ENCODE measurements around the gene MLKL. TPM values are rescaled to one million over a fixed set of nuclear protein-coding genes. Genes with fewer than 3 reads are reported as not detected.

MLKL gene
- total and polyA plus RNA-seq, 2 donors (not counting 3 experiments of a cell fraction or from before 2014, with no cell fraction given): 8.1 to 26.5 TPM

DNA sequence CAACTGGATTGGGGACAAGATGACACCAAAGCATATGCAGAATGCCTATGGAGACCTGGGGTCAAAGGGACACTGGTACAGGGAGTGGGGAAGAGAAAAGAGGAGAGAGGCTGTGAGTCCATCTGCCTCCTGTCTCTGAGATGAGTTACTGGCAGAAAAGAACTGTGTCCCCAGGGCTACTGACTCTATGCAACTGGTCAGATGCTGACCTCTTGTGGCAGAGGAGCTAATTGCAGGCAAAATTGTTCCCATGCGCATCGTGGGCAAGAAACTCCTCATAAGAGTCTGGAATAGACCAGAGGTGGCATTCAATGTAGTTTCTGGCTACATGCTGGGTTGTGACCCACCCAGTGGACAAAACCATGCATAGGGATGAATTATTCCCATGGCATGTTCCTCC, 26.1 kb upstream of the MLKL start:
- BruUV-seq (replicated peaks): no TSS peak
- dilution Hi-C loops (cut with MboI; ENCODE audit: extremely low pct_ligation_motif_present, low sequenced_read_pairs): no loop called here

DNA sequence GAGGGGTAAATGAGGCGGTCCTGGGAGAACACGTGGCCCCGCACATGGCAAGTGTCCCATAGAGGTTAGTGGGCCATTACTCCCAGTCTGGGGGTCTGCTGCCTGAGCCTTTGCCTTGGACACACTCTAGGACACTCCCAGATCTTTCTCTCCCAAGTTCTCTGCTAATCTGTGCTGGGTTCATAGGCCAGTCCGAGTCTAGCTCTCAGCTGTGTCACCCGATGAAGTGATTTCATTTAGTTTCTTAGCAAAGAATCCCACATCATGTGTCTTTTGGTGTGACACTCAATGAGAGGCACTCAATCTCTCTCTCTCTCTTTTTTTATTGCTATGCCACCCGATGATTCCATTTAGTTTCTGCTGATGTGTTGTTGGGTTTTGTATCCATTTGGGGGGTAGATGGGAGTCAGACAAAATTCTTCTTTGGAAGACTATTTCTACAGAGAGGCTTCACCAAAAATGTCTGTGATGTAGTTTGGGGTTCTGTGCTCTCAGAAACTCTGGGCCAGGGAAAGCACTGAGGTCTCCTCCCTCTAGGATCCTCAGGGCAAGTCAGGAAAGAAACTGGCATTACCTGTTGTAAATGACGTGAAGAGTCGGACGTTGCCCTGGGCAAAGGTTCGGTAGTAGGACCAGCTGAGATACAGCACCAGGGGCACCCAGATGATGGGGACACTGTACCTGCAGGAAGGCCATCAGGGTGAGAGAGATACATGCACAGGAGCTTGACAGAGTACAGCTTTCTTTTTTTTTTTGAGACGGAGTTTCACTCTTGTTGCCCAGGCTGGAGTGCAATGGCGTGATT, 25.2 kb upstream of the MLKL start:
- DNase-seq (ENCODE audit: low read depth, low spot score) (no peak), FAIRE-seq (no peak)
- dilution Hi-C loops (cut with MboI; ENCODE audit: extremely low pct_ligation_motif_present, low sequenced_read_pairs) (no loop called here), intact Hi-C loops (cut with micrococcal nuclease) (no loop called here)
- ChIA-PET POLR2A (no interaction called here), CTCF (interaction anchor here (1.0 to 1.8 kb wide), 8 partner anchors 11 to 137 kb away, joined by 3 to 14 read pairs (median 6); no protein-coding TSS in a partner anchor)
- peaks cover 0 to 2% of the 10 kb centered on the region in 2 experiments for H3K27me3 ChIP-seq (ENCODE audit: control insufficient read depth in 2 of 2, insufficient read depth in 2 of 2, low read length in 2 of 2)
- H3K4me3 ChIP-seq (replicated peaks in 1 of 3; ENCODE audit: insufficient read depth in 1 of 3, low read depth in 1 of 3, low read length in 3 of 3): no peak overlapping the region
- no peaks in the 10 kb centered on the region for H3K9me1 ChIP-seq (replicated peaks; ENCODE audit: control insufficient read depth, extremely low read depth, insufficient read depth, low read length)
- no peak overlapping the region for H2AFZ ChIP-seq (ENCODE audit: low read depth, low read length)
- no peak overlapping the region for H3K27ac ChIP-seq (ENCODE audit: insufficient read depth, low read depth, low read length)
- no peaks in the 10 kb centered on the region for H3K36me3 ChIP-seq (ENCODE audit: control insufficient read depth in 2 of 2, extremely low read depth in 1 of 2, insufficient read depth in 2 of 2, low read length in 2 of 2)
- no peaks in the 10 kb centered on the region for H3K79me2 ChIP-seq (ENCODE audit: control insufficient read depth, insufficient read depth, low read length)
- no peak overlapping the region for H3K9ac ChIP-seq (replicated peaks; ENCODE audit: extremely low read depth, insufficient read depth, low read length)
- no peaks in the 10 kb centered on the region for H3K4me1 ChIP-seq (ENCODE audit: control insufficient read depth, extremely low read depth, insufficient read depth, low read length)
- H3K9me3 ChIP-seq (replicated peaks; ENCODE audit: control insufficient read depth, insufficient read depth, low read length): no peaks in the 10 kb centered on the region
- H4K20me1 ChIP-seq (replicated peaks; ENCODE audit: control insufficient read depth, extremely low read depth, insufficient read depth, low read length): no peaks in the 10 kb centered on the region
- no peak overlapping the region for H3K4me2 ChIP-seq (ENCODE audit: insufficient read depth, low read length)
- TF ChIP-seq POLR2A (IDR thresholded peaks at IDR 0.05; ENCODE audit: low read depth, low read length): no peak
- no peak for TF ChIP-seq JUN (IDR thresholded peaks at IDR 0.05; ENCODE audit: borderline replicate concordance, insufficient read depth, insufficient read length, low read depth)
- no peak for TF ChIP-seq POLR2AphosphoS5 (IDR thresholded peaks at IDR 0.05; ENCODE audit: insufficient read depth, low read depth, low read length)
- TF ChIP-seq, protein P1, sequence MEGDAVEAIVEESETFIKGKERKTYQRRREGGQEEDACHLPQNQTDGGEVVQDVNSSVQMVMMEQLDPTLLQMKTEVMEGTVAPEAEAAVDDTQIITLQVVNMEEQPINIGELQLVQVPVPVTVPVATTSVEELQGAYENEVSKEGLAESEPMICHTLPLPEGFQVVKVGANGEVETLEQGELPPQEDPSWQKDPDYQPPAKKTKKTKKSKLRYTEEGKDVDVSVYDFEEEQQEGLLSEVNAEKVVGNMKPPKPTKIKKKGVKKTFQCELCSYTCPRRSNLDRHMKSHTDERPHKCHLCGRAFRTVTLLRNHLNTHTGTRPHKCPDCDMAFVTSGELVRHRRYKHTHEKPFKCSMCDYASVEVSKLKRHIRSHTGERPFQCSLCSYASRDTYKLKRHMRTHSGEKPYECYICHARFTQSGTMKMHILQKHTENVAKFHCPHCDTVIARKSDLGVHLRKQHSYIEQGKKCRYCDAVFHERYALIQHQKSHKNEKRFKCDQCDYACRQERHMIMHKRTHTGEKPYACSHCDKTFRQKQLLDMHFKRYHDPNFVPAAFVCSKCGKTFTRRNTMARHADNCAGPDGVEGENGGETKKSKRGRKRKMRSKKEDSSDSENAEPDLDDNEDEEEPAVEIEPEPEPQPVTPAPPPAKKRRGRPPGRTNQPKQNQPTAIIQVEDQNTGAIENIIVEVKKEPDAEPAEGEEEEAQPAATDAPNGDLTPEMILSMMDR (IDR thresholded peaks at IDR 0.05; ENCODE audit: extremely low read depth in 1 of 2, insufficient read depth in 1 of 2, low read depth in 1 of 2, low read length in 2 of 2): no peak
- TF ChIP-seq, protein P2, sequence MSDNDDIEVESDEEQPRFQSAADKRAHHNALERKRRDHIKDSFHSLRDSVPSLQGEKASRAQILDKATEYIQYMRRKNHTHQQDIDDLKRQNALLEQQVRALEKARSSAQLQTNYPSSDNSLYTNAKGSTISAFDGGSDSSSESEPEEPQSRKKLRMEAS (IDR thresholded peaks at IDR 0.05; ENCODE audit: insufficient read depth, insufficient read length): no peak
- TF ChIP-seq GATA2 (IDR thresholded peaks at IDR 0.05; ENCODE audit: insufficient read depth, insufficient read length, low read depth, low read length): no peak
- no peak for TF ChIP-seq EZH2 (IDR thresholded peaks at IDR 0.05; ENCODE audit: borderline replicate concordance, low read depth, low read length, severe bottlenecking)
- BruUV-seq (replicated peaks): no TSS peak

More for the DNA sequence above, 26.1 kb upstream of the MLKL start:
- Histone ChIP-seq H3K27me3 (ENCODE audit: control insufficient read depth in 2 of 2, insufficient read depth in 2 of 2, low read length in 2 of 2) (no peaks in the 10 kb centered on the region), H3K36me3 (ENCODE audit: control insufficient read depth in 2 of 2, extremely low read depth in 1 of 2, insufficient read depth in 2 of 2, low read length in 2 of 2) (no peaks in the 10 kb centered on the region), H2AFZ (ENCODE audit: low read depth, low read length) (no peak overlapping the region), H3K27ac (ENCODE audit: insufficient read depth, low read depth, low read length) (no peak overlapping the region), H3K4me1 (ENCODE audit: control insufficient read depth, extremely low read depth, insufficient read depth, low read length) (no peaks in the 10 kb centered on the region), H3K79me2 (ENCODE audit: control insufficient read depth, insufficient read depth, low read length) (no peaks in the 10 kb centered on the region), H3K4me2 (ENCODE audit: insufficient read depth, low read length) (no peak overlapping the region), H3K4me3 (replicated peaks in 1 of 3; ENCODE audit: insufficient read depth in 1 of 3, low read depth in 1 of 3, low read length in 3 of 3) (no peak overlapping the region), H4K20me1 (replicated peaks; ENCODE audit: control insufficient read depth, extremely low read depth, insufficient read depth, low read length) (no peaks in the 10 kb centered on the region), H3K9me1 (replicated peaks; ENCODE audit: control insufficient read depth, extremely low read depth, insufficient read depth, low read length) (no peaks in the 10 kb centered on the region), H3K9ac (replicated peaks; ENCODE audit: extremely low read depth, insufficient read depth, low read length) (no peak overlapping the region), H3K9me3 (replicated peaks; ENCODE audit: control insufficient read depth, insufficient read depth, low read length) (no peaks in the 10 kb centered on the region)
- intact Hi-C loops (cut with micrococcal nuclease): no loop called here
- DNase-seq (ENCODE audit: low read depth, low spot score): no peak
- POLR2A ChIA-PET: no interaction called here
- no peak for TF ChIP-seq JUN (IDR thresholded peaks at IDR 0.05; ENCODE audit: borderline replicate concordance, insufficient read depth, insufficient read length, low read depth)
- TF ChIP-seq, protein P1 (IDR thresholded peaks at IDR 0.05; ENCODE audit: extremely low read depth in 1 of 2, insufficient read depth in 1 of 2, low read depth in 1 of 2, low read length in 2 of 2): peak; percentile 34 to 40
- CTCF ChIA-PET: interaction anchor here (0.7 to 1.7 kb wide), 7 partner anchors 10 to 136 kb away, joined by 3 to 14 read pairs (median 6); no protein-coding TSS in a partner anchor
- no peak for FAIRE-seq
